IMR-90 (cell line): Measurements from ENCODE around the gene SALL4. TPM values are rescaled to one million over a fixed set of nuclear protein-coding genes. Genes with fewer than 3 reads are reported as not detected.

Experiments
- ATAC-seq: fragments of 200-7000 bp; cut with Tn5 transposase; 2 replicates; pipeline ENCODE4 v1.9.1; 2020; ENCODE audit warnings: low read depth, mild to moderate bottlenecking, moderate library complexity
- BruUV-seq: library from RNA; stranded (reverse); fragments of 400-500 nt; replicated peaks from 2 replicates; lab custom pipeline; 2021; lab: Mats Ljungman, UMichigan
- CTCF ChIA-PET: fragments of 300-600 bp; formaldehyde crosslinking; extraction: SDS; loops from one replicate; lab custom pipeline; 2021; ENCODE audit warnings: antibody characterized with exemption; lab: Yijun Ruan, JAX
- POLR2A ChIA-PET: fragments of 300-600 bp; sonication (Branson Sonifier 250); formaldehyde crosslinking; loops from one replicate; lab custom pipeline; 2022; ENCODE audit warnings: antibody characterized with exemption; ENCODE audit not compliant: unreplicated experiment; lab: Charles Lee
- DNase-seq: peaks from one replicate; pipeline ENCODE4 v3.0.0; 2013
- H2AFZ ChIP-seq: replicated peaks from 2 replicates; pipeline ENCODE3; 2013; ENCODE audit warnings: low read length, mild to moderate bottlenecking; ENCODE audit not compliant: poor library complexity
- H2AK5ac ChIP-seq: 2 replicates; pipeline ENCODE4 v1.6.1; 2013; ENCODE audit warnings: low read depth, low read length, inconsistent platforms
- H2AK9ac ChIP-seq: replicated peaks from 2 replicates; pipeline ENCODE3; 2013; ENCODE audit warnings: mild to moderate bottlenecking, low read depth, low read length, moderate library complexity; ENCODE audit not compliant: poor library complexity
- H2BK120ac ChIP-seq: 2 replicates; pipeline ENCODE4 v1.6.1; 2013; ENCODE audit warnings: low read depth, low read length, inconsistent platforms
- H2BK15ac ChIP-seq: 3 replicates; pipeline ENCODE4 v1.6.1; 2013; ENCODE audit warnings: low read depth, low read length, inconsistent platforms
- H2BK20ac ChIP-seq: 2 replicates; pipeline ENCODE4 v1.6.1; 2013; ENCODE audit warnings: low read depth, mild to moderate bottlenecking, inconsistent platforms, low read length, moderate library complexity
- H2BK5ac ChIP-seq: 2 replicates; pipeline ENCODE4 v1.6.1; 2013; ENCODE audit warnings: mild to moderate bottlenecking, low read depth, low read length, inconsistent platforms; ENCODE audit not compliant: poor library complexity, severe bottlenecking
- H3K14ac ChIP-seq: replicated peaks from 2 replicates; pipeline ENCODE4 v1.6.1; 2013; ENCODE audit warnings: low read depth, low read length, inconsistent platforms
- H3K18ac ChIP-seq: 2 replicates; pipeline ENCODE4 v1.6.1; 2013; ENCODE audit warnings: low read depth, low read length, control low read depth
- H3K23ac ChIP-seq: 2 replicates; pipeline ENCODE4 v1.6.1; 2013; ENCODE audit warnings: low read depth, low read length, inconsistent platforms
- H3K27ac ChIP-seq: 2 replicates; pipeline ENCODE4 v1.5.1; 2013; ENCODE audit warnings: mild to moderate bottlenecking, control low read depth, low read length; ENCODE audit not compliant: insufficient read depth
- H3K27me3 ChIP-seq: 2 replicates; pipeline ENCODE4 v1.6.1; 2013; ENCODE audit warnings: low read length; ENCODE audit not compliant: control insufficient read depth, insufficient read depth
- H3K36me3 ChIP-seq: 2 replicates; pipeline ENCODE4 v1.6.1; 2013; ENCODE audit warnings: low read length, mixed read lengths; ENCODE audit not compliant: control insufficient read depth, insufficient read depth
- H3K4ac ChIP-seq: 2 replicates; pipeline ENCODE4 v1.6.1; 2013; ENCODE audit warnings: low read depth, low read length, inconsistent platforms
- H3K4me1 ChIP-seq: 2 replicates; pipeline ENCODE4 v1.6.1; 2013; ENCODE audit warnings: low read length, mixed read lengths; ENCODE audit not compliant: control insufficient read depth, insufficient read depth
- H3K4me2 ChIP-seq: 2 replicates; pipeline ENCODE4 v1.6.1; 2013; ENCODE audit warnings: low read depth, mild to moderate bottlenecking, control low read depth, low read length, moderate library complexity
- H3K4me3 ChIP-seq: 2 replicates; pipeline ENCODE4 v1.5.1; 2013; ENCODE audit warnings: low read depth, mild to moderate bottlenecking, control low read depth, low read length, moderate library complexity; ENCODE audit not compliant: insufficient read depth
- H3K56ac ChIP-seq: 2 replicates; pipeline ENCODE4 v1.6.1; 2013; ENCODE audit warnings: low read length, inconsistent platforms; ENCODE audit not compliant: insufficient read depth; ENCODE audit errors: extremely low read depth
- H3K79me1 ChIP-seq, 2 experiments: 2 replicates each; pipeline ENCODE4 v1.6.1; 2013; ENCODE audit warnings: low read length in 2 of 2, inconsistent platforms in 1 of 2, low read depth in 1 of 2
- H3K9ac ChIP-seq: 2 replicates; pipeline ENCODE4 v1.6.1; 2013; ENCODE audit warnings: low read depth, low read length, control low read depth
- H3K9me1 ChIP-seq: 2 replicates; pipeline ENCODE4 v1.6.1; 2013; ENCODE audit warnings: low read length, inconsistent platforms; ENCODE audit not compliant: insufficient read depth
- H3K9me3 ChIP-seq: 2 replicates; pipeline ENCODE4 v1.6.1; 2013; ENCODE audit warnings: low read length; ENCODE audit not compliant: control insufficient read depth, insufficient read depth
- H4K20me1 ChIP-seq: 2 replicates; pipeline ENCODE4 v1.6.1; 2013; ENCODE audit warnings: low read length, inconsistent platforms; ENCODE audit not compliant: insufficient read depth
- H4K5ac ChIP-seq: 2 replicates; pipeline ENCODE4 v1.6.1; 2013; ENCODE audit warnings: mild to moderate bottlenecking, low read depth, low read length, control low read depth
- H4K8ac ChIP-seq, 2 experiments: 2 replicates each; pipeline ENCODE4 v1.6.1; 2013; ENCODE audit warnings: low read depth in 2 of 2, low read length in 2 of 2, control low read depth in 1 of 2, inconsistent platforms in 1 of 2
- H4K91ac ChIP-seq: 2 replicates; pipeline ENCODE4 v1.6.1; 2013; ENCODE audit warnings: low read depth, low read length, inconsistent platforms; ENCODE audit not compliant: insufficient read depth
- BHLHE40 ChIP-seq: fragments of 150-350 bp; IDR thresholded peaks from 2 replicates; pipeline ENCODE4 v1.6.1; 2016; ENCODE audit warnings: mild to moderate bottlenecking, low read depth, low read length
- CEBPB ChIP-seq: IDR thresholded peaks from 2 replicates; pipeline ENCODE4 v1.6.1; 2012; ENCODE audit warnings: low read depth, low read length, improper control_type of control experiment
- CHD1 ChIP-seq: IDR thresholded peaks from 2 replicates; pipeline ENCODE4 v1.6.1; 2012; ENCODE audit warnings: low read depth, low read length, improper control_type of control experiment
- MAFK ChIP-seq: IDR thresholded peaks from 2 replicates; pipeline ENCODE4 v1.6.1; 2012; ENCODE audit warnings: low read depth, low read length, improper control_type of control experiment
- MXI1 ChIP-seq: IDR thresholded peaks from 2 replicates; pipeline ENCODE4 v1.6.1; 2012; ENCODE audit warnings: low read depth, mild to moderate bottlenecking, low read length, moderate library complexity, borderline replicate concordance
- POLR2A ChIP-seq: IDR thresholded peaks from 2 replicates; pipeline ENCODE4 v1.6.1; 2012; ENCODE audit warnings: mild to moderate bottlenecking, low read depth, low read length
- RAD21 ChIP-seq: IDR thresholded peaks from 2 replicates; pipeline ENCODE4 v1.6.1; 2012; ENCODE audit warnings: low read length, improper control_type of control experiment
- RCOR1 ChIP-seq: IDR thresholded peaks from 2 replicates; pipeline ENCODE4 v1.6.1; 2012; ENCODE audit warnings: mild to moderate bottlenecking, low read length, improper control_type of control experiment; ENCODE audit not compliant: insufficient replicate concordance
- RFX5 ChIP-seq: IDR thresholded peaks from 2 replicates; pipeline ENCODE4 v1.8.0; 2012; ENCODE audit warnings: low read depth, mild to moderate bottlenecking, low read length, moderate library complexity
- SMC3 ChIP-seq: fragments of 150-350 bp; IDR thresholded peaks from 2 replicates; pipeline ENCODE4 v1.6.1; 2016; ENCODE audit warnings: low read depth, mild to moderate bottlenecking, antibody characterized with exemption, low read length, moderate library complexity
- WGBS, 2 experiments: methylation state at CpG; one replicate each; pipeline versions ENCODE4 v1.1.5 to v1.1.7; 2013; ENCODE audit warnings: missing lambda C conversion rate in 2 of 2; ENCODE audit not compliant: insufficient read length in 1 of 2; ENCODE audit errors: extremely low coverage in 2 of 2; 5-methylcytosine and 5-hydroxymethylcytosine counted together
- dilution Hi-C: fragments of 300-500 bp; cut with HindIII; formaldehyde crosslinking; loops from one replicate; pipeline ENCODE4 v1.14.3; 2018; ENCODE audit warnings: low sequenced_read_pairs; ENCODE audit not compliant: unreplicated experiment
- in situ Hi-C: fragments of 300-500 bp; cut with MboI; formaldehyde crosslinking; loops from 3 replicates; pipeline ENCODE4 v1.14.3; 2019; ENCODE audit warnings: low sequenced_read_pairs, inconsistent platforms, mixed read lengths
- intact Hi-C: fragments of 100-400 bp; cut with micrococcal nuclease; formaldehyde crosslinking; loops from 2 replicates; pipeline ENCODE4 v1.10.0; 2022
- polyA plus RNA-seq, 3 experiments: library from polyadenylated mRNA; depleted of rRNA; stranded (reverse); fragments of >200 nt; gene quantifications; 2 replicates each; pipeline ENCODE4 v1.2.3, GENCODE V29; 2012; ENCODE audit warnings: low replicate concordance in 1 of 3
- total RNA-seq: library from RNA; depleted of rRNA; stranded (reverse); fragments of >200 nt; gene quantifications from 2 replicates; pipeline ENCODE4 v1.2.3, GENCODE V29; 2012
- TF ChIP-seq, protein P1 (sequence below): fragments of 150-350 bp; IDR thresholded peaks from 2 replicates; pipeline ENCODE4 v1.6.1; 2017; ENCODE audit warnings: mild to moderate bottlenecking, antibody characterized with exemption, low read length, low read depth
- TF ChIP-seq, protein P2 (sequence below): fragments of 150-350 bp; IDR thresholded peaks from 2 replicates; pipeline ENCODE4 v1.6.1; 2016; ENCODE audit warnings: low read depth, mild to moderate bottlenecking, low read length, moderate library complexity, borderline replicate concordance
- TF ChIP-seq, protein P3 (sequence below): conservative IDR thresholded peaks from 2 replicates; pipeline ENCODE4 v1.5.1; 2012; ENCODE audit warnings: mild to moderate bottlenecking, low read depth, low read length, improper control_type of control experiment

SALL4 gene
- total and polyA plus RNA-seq, 2 of the 4 experiments (the other 2 are of a cell fraction) = not detected

DNA sequence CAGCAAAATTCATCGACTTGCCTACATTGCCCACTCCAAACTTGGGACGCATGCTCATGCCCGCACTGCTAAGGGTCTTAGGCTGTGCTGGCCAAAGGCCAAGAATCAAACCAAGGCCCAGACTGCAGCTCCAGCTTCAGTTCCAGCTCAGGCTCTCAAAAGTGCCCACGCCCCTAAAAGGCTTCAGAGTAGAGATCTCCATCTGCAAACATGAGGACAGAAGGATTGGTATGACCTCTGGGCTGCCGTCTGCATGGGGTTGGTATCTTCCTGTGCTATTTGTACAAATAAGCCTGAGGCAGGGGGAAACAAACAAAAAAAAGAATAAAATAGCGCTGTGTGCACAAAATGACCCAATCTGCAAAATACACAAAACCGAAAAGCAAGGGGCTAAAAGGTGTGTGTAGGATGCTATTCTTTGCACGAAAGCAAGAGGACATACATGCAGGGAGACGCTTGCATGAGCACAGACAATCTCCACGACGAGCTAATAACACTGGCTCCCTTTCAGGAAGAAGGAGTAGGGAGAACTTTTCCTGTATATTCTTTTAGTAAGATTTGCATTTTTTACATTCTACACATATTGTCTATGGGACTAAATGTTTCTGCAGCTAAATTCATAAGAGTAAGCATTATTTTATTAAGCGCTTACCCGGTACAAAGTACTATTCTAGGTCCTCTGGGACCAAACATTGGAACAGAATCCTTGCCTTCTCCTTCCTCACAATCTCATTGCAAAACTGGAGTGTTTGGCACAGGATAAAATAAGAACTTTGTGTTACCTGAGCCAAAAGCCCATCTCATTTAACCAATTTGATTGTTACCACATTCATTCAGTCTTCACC, 67.2 kb downstream of the SALL4 start:
- Histone ChIP-seq H4K5ac (no peak overlapping the region), H3K4me2 (no peak overlapping the region), H2AFZ (no peak overlapping the region), H4K91ac (no peak overlapping the region), H2BK5ac (no peak overlapping the region), H3K36me3 (no peaks in the 10 kb centered on the region), H2AK5ac (no peak overlapping the region), H3K23ac (no peak overlapping the region), H3K4ac (no peak overlapping the region), H3K18ac (no peak overlapping the region), H3K56ac (no peak overlapping the region), H3K9me1 (peaks cover 29% of the 10 kb centered on the region), H4K8ac (no peak overlapping the region), H3K27ac (no peak overlapping the region), H3K27me3 (no peaks in the 10 kb centered on the region), H3K9me3 (no peaks in the 10 kb centered on the region), H3K9ac (no peak overlapping the region), H3K79me1 (peaks cover 12 to 89% of the 10 kb centered on the region in 2 experiments), H3K14ac (no peak overlapping the region), H2BK120ac (no peak overlapping the region), H3K4me3 (no peak overlapping the region), H2BK15ac (no peak overlapping the region), H4K20me1 (peaks cover 23% of the 10 kb centered on the region), H2AK9ac (no peak overlapping the region), H2BK20ac (no peak overlapping the region), H3K4me1 (peaks cover 14% of the 10 kb centered on the region)
- 100% methylated on average over 2 of the region's 13 CpGs; no CpG with 5 or more reads in 1 of the 2 experiments for WGBS, 2 experiments
- in situ Hi-C loops (no loop called here), intact Hi-C loops (no loop called here), dilution Hi-C loops (no loop called here)
- no peak for DNase-seq
- ChIA-PET CTCF (no interaction called here), POLR2A (no interaction called here)
- no TSS peak for BruUV-seq
- ATAC-seq = no peak
- TF ChIP-seq, protein P1, sequence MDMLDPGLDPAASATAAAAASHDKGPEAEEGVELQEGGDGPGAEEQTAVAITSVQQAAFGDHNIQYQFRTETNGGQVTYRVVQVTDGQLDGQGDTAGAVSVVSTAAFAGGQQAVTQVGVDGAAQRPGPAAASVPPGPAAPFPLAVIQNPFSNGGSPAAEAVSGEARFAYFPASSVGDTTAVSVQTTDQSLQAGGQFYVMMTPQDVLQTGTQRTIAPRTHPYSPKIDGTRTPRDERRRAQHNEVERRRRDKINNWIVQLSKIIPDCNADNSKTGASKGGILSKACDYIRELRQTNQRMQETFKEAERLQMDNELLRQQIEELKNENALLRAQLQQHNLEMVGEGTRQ = no peak
- TF ChIP-seq RAD21 (no peak), POLR2A (no peak), BHLHE40 (no peak), CEBPB (no peak), RFX5 (no peak), MXI1 (no peak), RCOR1 (no peak), SMC3 (no peak), MAFK (no peak), CHD1 (no peak)
- TF ChIP-seq, protein P2, sequence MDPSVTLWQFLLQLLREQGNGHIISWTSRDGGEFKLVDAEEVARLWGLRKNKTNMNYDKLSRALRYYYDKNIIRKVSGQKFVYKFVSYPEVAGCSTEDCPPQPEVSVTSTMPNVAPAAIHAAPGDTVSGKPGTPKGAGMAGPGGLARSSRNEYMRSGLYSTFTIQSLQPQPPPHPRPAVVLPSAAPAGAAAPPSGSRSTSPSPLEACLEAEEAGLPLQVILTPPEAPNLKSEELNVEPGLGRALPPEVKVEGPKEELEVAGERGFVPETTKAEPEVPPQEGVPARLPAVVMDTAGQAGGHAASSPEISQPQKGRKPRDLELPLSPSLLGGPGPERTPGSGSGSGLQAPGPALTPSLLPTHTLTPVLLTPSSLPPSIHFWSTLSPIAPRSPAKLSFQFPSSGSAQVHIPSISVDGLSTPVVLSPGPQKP = no peak
- TF ChIP-seq, protein P3, sequence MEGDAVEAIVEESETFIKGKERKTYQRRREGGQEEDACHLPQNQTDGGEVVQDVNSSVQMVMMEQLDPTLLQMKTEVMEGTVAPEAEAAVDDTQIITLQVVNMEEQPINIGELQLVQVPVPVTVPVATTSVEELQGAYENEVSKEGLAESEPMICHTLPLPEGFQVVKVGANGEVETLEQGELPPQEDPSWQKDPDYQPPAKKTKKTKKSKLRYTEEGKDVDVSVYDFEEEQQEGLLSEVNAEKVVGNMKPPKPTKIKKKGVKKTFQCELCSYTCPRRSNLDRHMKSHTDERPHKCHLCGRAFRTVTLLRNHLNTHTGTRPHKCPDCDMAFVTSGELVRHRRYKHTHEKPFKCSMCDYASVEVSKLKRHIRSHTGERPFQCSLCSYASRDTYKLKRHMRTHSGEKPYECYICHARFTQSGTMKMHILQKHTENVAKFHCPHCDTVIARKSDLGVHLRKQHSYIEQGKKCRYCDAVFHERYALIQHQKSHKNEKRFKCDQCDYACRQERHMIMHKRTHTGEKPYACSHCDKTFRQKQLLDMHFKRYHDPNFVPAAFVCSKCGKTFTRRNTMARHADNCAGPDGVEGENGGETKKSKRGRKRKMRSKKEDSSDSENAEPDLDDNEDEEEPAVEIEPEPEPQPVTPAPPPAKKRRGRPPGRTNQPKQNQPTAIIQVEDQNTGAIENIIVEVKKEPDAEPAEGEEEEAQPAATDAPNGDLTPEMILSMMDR = no peak
